SU-DHL-6 (cell line): ENCODE measurements around the gene NTM.

ENCODE experiments used
- EZH2phosphoT487 ChIP-seq: fragments of 200-600 bp; sonication (generic), shearing (Covaris generic); conservative IDR thresholded peaks from 2 replicates; pipeline ENCODE4 v1.6.1; 2018; ENCODE audit warnings: mild to moderate bottlenecking, antibody characterized with exemption, low read length, moderate library complexity, mixed read lengths
- TF ChIP-seq, protein P1 (sequence below): fragments of 200-600 bp; sonication (generic); IDR thresholded peaks from one replicate; pipeline ENCODE4 v1.5.1; 2017; ENCODE audit warnings: antibody characterized with exemption, mild to moderate bottlenecking, low read length, moderate library complexity; ENCODE audit not compliant: insufficient read depth, poor library complexity, severe bottlenecking

GRCh38 chr11:132060567-132060966 is 690.2 kb downstream of the NTM start:
- TF ChIP-seq, protein P1, sequence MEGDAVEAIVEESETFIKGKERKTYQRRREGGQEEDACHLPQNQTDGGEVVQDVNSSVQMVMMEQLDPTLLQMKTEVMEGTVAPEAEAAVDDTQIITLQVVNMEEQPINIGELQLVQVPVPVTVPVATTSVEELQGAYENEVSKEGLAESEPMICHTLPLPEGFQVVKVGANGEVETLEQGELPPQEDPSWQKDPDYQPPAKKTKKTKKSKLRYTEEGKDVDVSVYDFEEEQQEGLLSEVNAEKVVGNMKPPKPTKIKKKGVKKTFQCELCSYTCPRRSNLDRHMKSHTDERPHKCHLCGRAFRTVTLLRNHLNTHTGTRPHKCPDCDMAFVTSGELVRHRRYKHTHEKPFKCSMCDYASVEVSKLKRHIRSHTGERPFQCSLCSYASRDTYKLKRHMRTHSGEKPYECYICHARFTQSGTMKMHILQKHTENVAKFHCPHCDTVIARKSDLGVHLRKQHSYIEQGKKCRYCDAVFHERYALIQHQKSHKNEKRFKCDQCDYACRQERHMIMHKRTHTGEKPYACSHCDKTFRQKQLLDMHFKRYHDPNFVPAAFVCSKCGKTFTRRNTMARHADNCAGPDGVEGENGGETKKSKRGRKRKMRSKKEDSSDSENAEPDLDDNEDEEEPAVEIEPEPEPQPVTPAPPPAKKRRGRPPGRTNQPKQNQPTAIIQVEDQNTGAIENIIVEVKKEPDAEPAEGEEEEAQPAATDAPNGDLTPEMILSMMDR, result no peak
- no peak for TF ChIP-seq EZH2phosphoT487
